Measurements from ENCODE around the gene CAMSAP3. TPM values are rescaled to one million over a fixed set of nuclear protein-coding genes. Genes with fewer than 3 reads are reported as not detected.

CAMSAP3 gene
- total RNA-seq, 1 donor from 2014 or later = 28.6 TPM

DNA sequence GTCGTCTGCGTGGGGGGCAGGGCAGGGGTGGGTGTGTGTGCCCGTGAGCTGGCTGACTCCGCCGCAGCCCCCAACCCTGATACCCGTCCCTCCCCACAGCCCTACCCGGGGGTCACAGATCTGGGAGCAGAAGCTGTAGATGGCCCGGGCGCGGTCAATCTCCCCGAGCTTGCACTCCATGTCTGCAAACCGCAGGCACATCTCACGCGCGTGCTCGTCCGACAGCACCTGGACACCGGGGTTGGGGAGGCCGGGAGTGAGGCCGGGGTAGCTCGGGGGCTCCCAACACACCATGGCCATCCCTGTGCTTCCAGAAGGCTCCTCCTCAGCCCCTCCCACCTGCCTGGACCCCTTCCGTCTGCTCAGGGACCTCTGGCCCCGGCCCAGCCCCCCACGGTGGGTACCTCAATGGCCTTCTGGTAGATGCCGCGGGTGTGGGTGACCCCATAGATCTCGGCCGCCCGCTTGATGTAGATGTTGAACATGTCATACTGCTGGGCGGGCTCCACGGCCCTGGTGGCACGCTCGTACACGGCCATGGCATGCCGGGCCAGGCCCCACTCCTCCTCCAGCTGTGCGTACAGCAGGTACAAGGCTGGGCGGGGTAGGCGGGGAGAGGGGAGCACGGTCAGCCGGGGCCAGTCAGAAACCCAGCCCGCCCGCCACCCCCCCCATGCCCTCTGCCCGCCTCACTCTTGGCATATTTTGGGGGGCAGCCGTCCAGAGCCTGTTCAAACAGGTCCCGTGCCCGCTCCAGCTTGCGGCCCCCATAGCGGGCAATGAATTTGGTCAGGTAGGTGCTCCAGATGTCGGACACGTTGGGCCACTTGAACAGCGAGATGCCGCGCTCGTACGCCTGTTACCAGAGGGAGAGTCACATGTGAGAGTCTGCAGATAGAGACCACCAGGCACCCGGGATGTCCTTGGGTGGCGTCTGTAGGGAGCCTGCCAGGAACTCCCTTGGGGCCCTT is 25.1 kb downstream of the CAMSAP3 start:
- Mint-ChIP-seq H3K9me3 (no peaks in the 10 kb centered on the region), H3K27ac (no peak overlapping the region), H3K4me1 (ENCODE audit: unreplicated experiment) (peaks cover 7% of the 10 kb centered on the region), H3K27me3 (no peaks in the 10 kb centered on the region), H3K36me3 (peaks cover 13% of the 10 kb centered on the region), H3K4me3 (no peak overlapping the region)
- TF ChIP-seq, protein P1, sequence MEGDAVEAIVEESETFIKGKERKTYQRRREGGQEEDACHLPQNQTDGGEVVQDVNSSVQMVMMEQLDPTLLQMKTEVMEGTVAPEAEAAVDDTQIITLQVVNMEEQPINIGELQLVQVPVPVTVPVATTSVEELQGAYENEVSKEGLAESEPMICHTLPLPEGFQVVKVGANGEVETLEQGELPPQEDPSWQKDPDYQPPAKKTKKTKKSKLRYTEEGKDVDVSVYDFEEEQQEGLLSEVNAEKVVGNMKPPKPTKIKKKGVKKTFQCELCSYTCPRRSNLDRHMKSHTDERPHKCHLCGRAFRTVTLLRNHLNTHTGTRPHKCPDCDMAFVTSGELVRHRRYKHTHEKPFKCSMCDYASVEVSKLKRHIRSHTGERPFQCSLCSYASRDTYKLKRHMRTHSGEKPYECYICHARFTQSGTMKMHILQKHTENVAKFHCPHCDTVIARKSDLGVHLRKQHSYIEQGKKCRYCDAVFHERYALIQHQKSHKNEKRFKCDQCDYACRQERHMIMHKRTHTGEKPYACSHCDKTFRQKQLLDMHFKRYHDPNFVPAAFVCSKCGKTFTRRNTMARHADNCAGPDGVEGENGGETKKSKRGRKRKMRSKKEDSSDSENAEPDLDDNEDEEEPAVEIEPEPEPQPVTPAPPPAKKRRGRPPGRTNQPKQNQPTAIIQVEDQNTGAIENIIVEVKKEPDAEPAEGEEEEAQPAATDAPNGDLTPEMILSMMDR (conservative IDR thresholded peaks at IDR 0.05) = no peak
- no peak for DNase-seq (ENCODE audit: extremely low spot score, unreplicated experiment)

DNA sequence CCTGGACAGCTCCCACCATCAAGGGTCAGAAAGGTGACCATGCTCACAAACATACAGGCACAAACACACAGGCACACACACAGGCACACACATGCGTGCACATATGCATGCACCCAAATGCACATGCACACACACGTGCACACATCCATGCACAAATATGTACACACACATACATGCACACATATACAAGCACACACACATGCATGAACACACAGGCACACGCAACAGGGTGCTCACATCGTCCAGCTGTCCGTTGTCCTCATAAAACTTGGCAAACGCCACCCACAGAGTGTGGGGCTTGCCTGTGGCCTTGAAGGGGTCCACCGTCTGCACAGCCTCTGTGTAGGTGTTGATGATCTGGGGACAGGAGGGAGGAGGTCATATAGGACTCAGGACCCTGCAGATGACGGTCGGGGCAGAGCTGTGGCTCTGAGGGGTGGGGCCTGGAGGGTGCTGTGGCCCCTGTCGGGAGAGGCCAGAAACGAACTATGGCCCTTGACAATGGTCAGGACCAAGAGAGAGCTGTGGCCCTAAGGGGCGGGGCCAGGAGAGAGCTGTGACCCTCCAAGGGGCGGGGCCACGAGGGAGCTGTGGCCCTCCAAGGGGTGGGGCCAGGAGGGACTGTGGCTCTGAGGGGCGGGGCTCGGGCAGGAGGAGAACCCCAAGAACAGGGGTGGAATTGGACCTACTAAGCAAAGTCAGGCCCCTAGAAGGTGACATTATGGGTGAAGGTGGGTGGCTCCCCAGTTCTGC is 27.4 kb downstream of the CAMSAP3 start:
- DNase-seq (ENCODE audit: extremely low spot score, unreplicated experiment) = no peak
- H3K9me3 Mint-ChIP-seq = no peaks in the 10 kb centered on the region
- no peak overlapping the region for H3K4me3 Mint-ChIP-seq
- H3K27me3 Mint-ChIP-seq = no peaks in the 10 kb centered on the region
- H3K36me3 Mint-ChIP-seq = peaks cover 13% of the 10 kb centered on the region
- H3K27ac Mint-ChIP-seq = peak overlapping the region; percentile 69
- peaks cover 7% of the 10 kb centered on the region for H3K4me1 Mint-ChIP-seq (ENCODE audit: unreplicated experiment)
- TF ChIP-seq, protein P1 (conservative IDR thresholded peaks at IDR 0.05) = no peak

DNA sequence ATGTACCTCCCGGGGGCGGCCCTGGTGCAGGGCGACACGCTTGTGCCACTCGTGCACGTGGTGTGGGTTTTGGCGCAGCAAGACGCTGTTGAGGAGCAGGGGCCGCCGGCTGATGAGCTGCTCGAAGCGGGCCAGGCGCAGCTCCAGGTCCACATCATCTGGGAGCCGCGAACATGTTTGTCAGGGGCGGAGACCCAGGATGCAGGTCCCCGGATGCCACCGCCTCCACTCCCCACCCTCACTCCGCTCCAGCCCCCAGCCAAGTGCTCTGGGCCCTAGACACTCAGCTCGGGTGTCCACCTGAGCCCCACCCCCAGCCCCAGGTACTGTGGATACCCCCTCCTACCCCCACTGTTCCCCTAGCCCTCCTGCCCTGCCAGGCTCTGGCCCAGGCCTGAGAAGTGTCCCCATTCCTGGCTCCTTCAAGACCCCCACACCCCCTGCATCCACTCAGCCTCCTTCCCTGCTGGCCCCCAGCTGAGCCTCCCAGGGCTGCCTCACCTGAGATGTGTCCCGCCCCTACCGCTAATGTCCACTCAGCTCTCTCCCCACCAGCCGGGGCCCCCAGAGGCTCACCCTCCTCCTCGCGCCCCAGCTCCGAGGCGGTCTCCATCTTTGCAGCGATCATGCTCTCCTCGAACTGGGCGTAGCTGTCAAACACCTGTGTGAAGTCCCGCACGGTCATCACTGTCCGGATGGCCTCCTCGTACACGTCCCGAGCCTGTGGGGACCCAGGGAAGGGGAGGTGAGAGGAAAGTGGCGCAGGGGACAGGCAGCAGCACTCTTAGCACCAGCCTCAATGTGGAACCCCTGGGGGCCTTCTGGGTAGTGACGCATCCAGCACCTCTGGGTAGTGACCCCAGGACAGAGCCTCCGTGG is 28.3 kb downstream of the CAMSAP3 start:
- H3K27me3 Mint-ChIP-seq = no peaks in the 10 kb centered on the region

DNA sequence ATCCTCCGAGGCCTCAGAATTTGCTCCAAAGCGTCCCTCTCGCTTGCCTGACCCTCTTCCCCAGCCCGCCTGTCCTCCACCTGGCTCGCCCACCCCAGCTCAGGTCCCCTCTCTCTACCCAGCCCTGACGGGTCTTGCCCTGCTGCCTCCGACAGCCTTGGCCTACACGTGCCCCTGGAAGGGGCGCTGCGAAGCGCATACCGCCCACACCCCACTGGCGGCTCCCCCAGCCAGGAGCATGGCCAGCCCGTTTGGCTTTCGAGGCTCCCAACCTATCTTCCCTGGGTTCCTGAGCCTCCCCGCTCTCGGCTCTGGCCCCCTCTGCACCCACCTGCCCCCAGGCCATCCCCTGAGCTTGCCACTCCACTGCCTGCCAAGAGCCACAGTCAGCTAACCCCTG is 29.1 kb downstream of the CAMSAP3 start:
- TF ChIP-seq, protein P1 (conservative IDR thresholded peaks at IDR 0.05) = no peak
- no peaks in the 10 kb centered on the region for H3K9me3 Mint-ChIP-seq
- peaks cover 16% of the 10 kb centered on the region for H3K4me1 Mint-ChIP-seq (ENCODE audit: unreplicated experiment)
- H3K36me3 Mint-ChIP-seq = peaks cover 12% of the 10 kb centered on the region
- no peaks in the 10 kb centered on the region for H3K27me3 Mint-ChIP-seq
- DNase-seq (ENCODE audit: extremely low spot score, unreplicated experiment) = no peak
- no peak overlapping the region for H3K27ac Mint-ChIP-seq
- no peak overlapping the region for H3K4me3 Mint-ChIP-seq

More for the DNA sequence above, 28.3 kb downstream of the CAMSAP3 start:
- Mint-ChIP-seq H3K36me3 (peaks cover 5% of the 10 kb centered on the region), H3K9me3 (no peaks in the 10 kb centered on the region), H3K4me3 (no peak overlapping the region), H3K4me1 (ENCODE audit: unreplicated experiment) (peaks cover 8% of the 10 kb centered on the region), H3K27ac (no peak overlapping the region)
- no peak for DNase-seq (ENCODE audit: extremely low spot score, unreplicated experiment)
- TF ChIP-seq, protein P1 (conservative IDR thresholded peaks at IDR 0.05) = no peak

DNA sequence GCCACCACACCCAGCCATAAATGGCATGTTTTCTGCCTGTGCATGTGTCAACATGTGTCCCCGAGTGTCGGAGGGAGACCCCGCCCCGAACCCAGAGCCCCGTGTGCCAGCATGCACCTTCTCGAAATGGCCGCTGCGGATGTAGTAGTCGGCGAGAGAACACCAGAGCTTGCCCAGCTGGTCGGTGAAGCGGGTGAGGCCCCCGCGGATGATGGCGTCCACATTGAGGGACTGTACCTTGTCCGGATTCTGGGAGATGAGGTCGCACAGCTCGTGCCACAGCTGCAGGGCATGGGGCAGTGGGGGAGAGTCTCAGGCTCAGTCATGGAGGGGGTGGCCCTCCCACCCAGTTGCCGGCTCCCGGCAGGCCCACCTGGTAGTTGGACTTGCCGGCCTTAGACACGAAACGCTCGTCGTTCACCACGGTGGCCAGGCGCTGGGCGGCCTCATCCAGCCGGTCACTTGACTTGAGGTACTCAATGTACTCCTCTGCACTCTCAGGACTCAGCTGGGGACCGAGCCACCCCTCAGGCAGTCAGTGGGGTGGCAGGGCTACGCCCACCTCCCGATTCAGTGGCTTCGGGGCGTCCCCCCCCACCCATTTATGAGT is 30.2 kb downstream of the CAMSAP3 start:
- DNase-seq (ENCODE audit: extremely low spot score, unreplicated experiment) = no peak
- no peaks in the 10 kb centered on the region for H3K9me3 Mint-ChIP-seq
- H3K27ac Mint-ChIP-seq = no peak overlapping the region
- H3K27me3 Mint-ChIP-seq = no peaks in the 10 kb centered on the region
- TF ChIP-seq, protein P1 (conservative IDR thresholded peaks at IDR 0.05) = no peak
- no peak overlapping the region for H3K4me3 Mint-ChIP-seq
- peaks cover 12% of the 10 kb centered on the region for H3K36me3 Mint-ChIP-seq
- H3K4me1 Mint-ChIP-seq (ENCODE audit: unreplicated experiment) = peaks cover 17% of the 10 kb centered on the region

Data from type B pancreatic cell (in vitro differentiated cells).